Measurements from ENCODE around the gene ARFGEF3.

ARFGEF3 gene

DNA sequence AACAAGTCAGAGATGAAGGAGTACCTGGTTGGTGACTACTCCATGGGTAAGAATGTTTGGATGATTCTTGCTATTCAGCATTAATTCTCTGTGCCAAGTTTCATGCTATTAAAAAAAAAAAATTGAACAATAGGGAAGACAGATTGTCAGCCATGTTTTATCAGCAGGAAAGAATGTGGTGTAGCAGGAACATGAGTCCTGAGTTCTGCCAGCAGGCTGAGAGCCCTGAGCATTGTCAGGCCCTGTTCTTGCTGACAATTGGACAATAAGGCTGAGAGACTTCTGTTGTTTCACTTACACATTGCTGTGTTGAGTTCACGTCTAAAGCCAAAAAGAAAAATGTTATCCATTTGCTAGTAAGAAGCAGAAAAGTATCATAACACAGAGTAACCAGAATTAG lies 145.6 kb downstream of the ARFGEF3 start:
- no peak for DNase-seq (ENCODE audit: low read depth in 3 of 3, low spot score in 1 of 3)

- no peak for DNase-seq (ENCODE audit: low read depth in 3 of 3, low spot score in 1 of 3)
Observed at GRCh38 chr6:138307816-138308730, 146.3 kb downstream of the ARFGEF3 start.

DNA sequence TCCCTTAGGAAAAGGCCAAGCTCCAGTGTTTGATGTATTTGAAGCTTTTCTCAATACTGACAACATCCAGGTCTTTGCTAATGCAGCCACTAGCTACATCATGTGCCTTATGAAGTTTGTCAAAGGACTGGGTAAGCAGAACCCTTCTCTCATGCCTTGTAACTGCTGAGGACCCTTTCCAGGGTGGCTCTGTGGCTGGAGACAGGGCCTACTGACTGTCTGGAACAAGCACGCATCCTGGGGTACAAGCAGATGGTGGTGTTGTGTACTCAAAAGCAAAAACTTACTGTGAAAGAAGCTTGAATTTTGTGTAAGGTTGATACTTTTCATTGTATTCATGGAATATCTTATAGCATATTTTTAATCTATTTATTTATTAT lies 147.0 kb downstream of the ARFGEF3 start:
- DNase-seq (ENCODE audit: low read depth in 3 of 3, low spot score in 1 of 3), result no peak

- DNase-seq (ENCODE audit: low read depth in 3 of 3, low spot score in 1 of 3), result no peak
Observed at GRCh38 chr6:138309695-138310094, 148.0 kb downstream of the ARFGEF3 start.

DNA sequence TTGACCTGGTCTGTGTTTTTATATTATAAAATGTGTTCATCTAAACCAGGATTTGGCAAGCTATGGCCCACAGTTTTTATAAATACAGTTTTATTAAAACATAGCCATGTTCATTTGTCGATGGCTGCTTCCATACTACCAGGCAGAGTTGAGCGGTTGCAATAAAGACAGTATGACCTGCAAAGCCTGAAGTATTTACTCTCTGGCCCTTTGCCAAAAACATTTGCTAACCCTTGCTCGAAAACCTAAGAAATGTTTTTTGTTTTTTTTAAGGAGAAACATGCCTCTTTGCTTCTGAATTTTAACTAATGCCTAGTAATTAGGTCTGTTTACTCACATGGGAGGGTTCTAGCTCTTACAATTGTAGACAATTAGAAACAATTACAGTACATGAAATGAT lies 148.6 kb downstream of the ARFGEF3 start:
- no peak for DNase-seq (ENCODE audit: low read depth in 3 of 3, low spot score in 1 of 3)

- no peak for DNase-seq (ENCODE audit: low read depth in 3 of 3, low spot score in 1 of 3)
Observed at GRCh38 chr6:138310821-138311220, 149.1 kb downstream of the ARFGEF3 start.

GRCh38 chr6:138311268-138311667 lies 149.5 kb downstream of the ARFGEF3 start:
- DNase-seq (ENCODE audit: low read depth in 3 of 3, low spot score in 1 of 3), result no peak

- no peak for DNase-seq (ENCODE audit: low read depth in 3 of 3, low spot score in 1 of 3)
Observed at GRCh38 chr6:138318741-138319375, 157.1 kb downstream of the ARFGEF3 start.

GRCh38 chr6:138321934-138322333 lies 160.2 kb downstream of the ARFGEF3 start:
- DNase-seq (ENCODE audit: low read depth in 3 of 3, low spot score in 1 of 3), result no peak

GRCh38 chr6:138323821-138324220 lies 162.1 kb downstream of the ARFGEF3 start:
- no peak for DNase-seq (ENCODE audit: low read depth in 3 of 3, low spot score in 1 of 3)

DNA sequence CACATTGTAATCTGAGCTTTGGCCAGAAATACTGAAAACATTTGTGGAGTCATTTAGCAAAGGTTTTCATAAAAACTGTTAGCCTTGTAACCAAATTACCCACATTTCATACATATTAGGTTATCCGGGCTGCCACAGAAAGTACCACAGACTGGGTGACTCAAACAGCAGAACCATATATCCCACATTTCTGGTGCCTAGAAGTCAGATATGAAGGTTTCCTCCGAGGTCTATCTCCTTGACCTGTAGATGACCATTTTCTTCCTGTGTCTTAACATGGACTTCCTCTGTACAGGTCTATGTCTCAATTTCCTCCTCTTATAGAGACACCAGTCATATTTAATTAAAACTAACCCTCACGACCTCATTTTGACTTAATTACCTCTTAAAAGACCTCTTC lies 166.5 kb downstream of the ARFGEF3 start:
- no peak for DNase-seq (ENCODE audit: low read depth in 3 of 3, low spot score in 1 of 3)

DNA sequence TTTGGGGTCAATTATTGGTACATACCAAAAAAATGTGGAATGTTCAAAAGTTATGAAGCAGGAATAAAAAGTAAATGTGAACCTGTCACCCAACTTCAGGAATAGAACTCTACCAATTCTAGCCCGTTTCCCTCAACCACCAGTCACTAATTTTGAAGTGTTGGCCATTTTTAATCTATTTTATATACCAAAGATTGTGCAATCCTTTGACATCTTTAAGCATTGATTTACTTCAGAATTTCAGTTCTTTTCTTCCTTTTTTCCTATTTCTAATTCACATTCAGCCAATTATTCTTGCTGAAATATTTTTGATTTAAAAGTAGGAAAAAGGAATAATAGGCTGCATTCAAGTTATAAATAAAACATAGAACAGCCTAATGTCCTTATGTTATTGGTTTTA lies 169.0 kb downstream of the ARFGEF3 start:
- no peak for DNase-seq (ENCODE audit: low read depth in 3 of 3, low spot score in 1 of 3)

- DNase-seq (ENCODE audit: low read depth in 3 of 3, low spot score in 1 of 3), result no peak
Observed at GRCh38 chr6:138331444-138331843, 169.7 kb downstream of the ARFGEF3 start.

DNA sequence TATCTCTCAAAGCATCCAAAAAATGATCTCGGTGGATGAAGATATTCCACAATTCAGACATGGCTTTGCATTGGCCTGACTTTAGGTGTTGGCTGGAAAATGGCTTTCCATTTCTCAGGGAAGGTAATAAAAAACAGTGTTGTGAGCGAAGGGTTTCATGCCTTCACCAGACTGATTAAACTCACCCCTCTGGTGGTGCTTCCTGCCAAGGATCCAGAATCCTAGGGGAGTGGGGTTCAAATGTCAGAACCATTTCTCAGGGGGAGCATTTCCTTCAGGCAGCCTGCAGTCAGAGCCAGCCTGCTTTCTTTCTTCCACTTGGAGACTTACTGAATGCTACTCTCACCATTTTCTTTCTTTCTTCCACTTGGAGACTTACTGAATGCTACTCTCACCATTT lies 170.2 kb downstream of the ARFGEF3 start:
- DNase-seq (ENCODE audit: low read depth in 3 of 3, low spot score in 1 of 3), result no peak

DNA sequence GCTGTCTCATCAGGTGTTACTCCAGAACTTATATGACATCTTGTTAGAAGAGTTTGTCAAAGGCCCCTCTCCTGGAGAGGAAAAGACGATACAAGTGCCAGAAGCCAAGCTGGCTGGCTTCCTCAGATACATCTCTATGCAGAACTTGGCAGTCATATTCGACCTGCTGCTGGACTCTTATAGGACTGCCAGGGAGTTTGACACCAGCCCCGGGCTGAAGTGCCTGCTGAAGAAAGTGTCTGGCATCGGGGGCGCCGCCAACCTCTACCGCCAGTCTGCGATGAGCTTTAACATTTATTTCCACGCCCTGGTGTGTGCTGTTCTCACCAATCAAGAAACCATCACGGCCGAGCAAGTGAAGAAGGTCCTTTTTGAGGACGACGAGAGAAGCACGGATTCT lies 172.3 kb downstream of the ARFGEF3 start:
- no peak for DNase-seq (ENCODE audit: low read depth in 3 of 3, low spot score in 1 of 3)

DNA sequence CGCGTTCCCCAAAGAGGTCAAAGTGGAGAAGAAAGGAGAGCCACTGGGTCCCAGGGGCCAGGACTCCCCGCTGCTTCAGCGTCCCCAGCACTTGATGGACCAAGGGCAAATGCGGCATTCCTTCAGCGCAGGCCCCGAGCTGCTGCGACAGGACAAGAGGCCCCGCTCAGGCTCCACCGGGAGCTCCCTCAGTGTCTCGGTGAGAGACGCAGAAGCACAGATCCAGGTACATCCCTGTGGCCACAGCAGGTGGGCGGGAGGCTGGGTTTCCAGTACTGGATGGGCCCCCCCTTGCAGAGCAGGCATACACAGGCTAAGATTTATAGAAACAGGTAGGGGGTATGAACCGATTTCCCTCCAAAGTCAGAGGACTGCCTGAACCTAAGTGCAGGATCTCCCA lies 173.2 kb downstream of the ARFGEF3 start:
- DNase-seq (ENCODE audit: low read depth in 3 of 3, low spot score in 1 of 3), result no peak

GRCh38 chr6:138336221-138336620 lies 174.5 kb downstream of the ARFGEF3 start:
- DNase-seq (ENCODE audit: low read depth in 3 of 3, low spot score in 1 of 3), result no peak

DNA sequence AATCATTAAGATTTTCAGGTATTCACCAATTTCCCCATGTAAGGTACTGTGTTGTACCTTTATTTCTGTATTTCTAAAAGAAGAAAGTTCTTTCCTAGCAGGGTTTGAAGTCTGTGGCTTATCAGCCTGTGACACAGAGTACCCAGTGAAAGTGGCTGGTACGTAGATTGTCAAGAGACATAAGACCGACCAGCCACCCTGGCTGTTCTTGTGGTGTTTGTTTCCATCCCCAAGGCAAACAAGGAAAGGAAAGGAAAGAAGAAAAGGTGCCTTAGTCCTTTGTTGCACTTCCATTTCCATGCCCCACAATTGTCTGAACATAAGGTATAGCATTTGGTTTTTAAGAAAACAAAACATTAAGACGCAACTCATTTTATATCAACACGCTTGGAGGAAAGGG lies 175.3 kb downstream of the ARFGEF3 start:
- DNase-seq (ENCODE audit: low read depth in 3 of 3, low spot score in 1 of 3), result no peak

GRCh38 chr6:138339024-138339423 lies 177.3 kb downstream of the ARFGEF3 start:
- DNase-seq (ENCODE audit: low read depth in 3 of 3, low spot score in 1 of 3), result no peak

- no peak for DNase-seq (ENCODE audit: low read depth in 3 of 3, low spot score in 1 of 3)
Observed at GRCh38 chr6:138341176-138341575, 179.4 kb downstream of the ARFGEF3 start.

DNA sequence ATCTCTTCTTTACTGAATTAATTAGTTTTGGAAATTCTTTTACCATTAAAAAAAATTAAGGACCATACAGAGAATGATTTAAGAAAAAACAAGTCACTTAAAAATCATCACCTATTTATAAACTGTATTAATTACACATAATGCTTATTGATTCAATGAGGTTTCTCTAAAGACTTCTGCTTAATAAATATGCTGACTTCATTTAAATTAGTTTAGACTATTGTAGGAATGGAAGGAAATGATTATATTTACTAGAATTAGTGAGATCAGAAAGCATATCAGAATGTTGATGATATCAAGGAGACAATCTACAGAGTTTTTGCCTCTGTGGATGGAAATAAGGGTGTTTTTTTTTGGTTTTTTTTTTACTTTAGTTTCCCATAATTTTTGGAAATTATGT lies 181.4 kb downstream of the ARFGEF3 start:
- DNase-seq (ENCODE audit: low read depth in 3 of 3, low spot score in 1 of 3), result no peak

DNA sequence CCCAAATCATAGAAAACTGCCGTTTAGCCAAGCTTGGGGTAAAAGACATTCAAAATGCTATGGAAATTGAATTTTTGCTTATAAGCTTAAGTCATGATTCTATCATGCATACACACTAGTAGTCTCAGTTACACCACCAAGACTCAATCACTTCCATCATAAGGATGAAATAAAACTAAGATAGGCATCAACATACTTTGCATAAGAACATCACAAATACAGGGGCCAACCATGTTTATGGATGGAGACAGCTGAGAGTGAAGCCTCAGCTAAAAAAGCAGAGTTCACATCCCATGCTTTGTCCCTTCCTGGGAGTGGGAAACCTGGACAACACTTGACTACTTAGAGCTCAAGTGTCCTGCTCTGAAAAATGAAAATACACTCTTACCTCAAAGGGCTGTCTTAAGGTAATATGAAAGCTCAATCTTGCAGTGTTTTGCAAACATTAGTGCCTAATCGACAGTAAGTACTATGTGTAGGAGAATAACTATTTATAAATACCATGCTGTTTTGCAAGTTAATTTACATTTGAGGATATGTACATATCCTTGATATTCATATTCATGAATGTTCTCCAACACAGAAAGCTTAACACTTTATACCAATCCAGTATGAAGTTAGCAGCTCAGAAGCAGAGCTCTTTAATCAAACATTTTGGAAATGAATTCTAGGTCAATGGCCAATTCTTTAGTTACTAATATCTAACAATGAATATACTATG lies 184.0 kb downstream of the ARFGEF3 start:
- DNase-seq (ENCODE audit: low read depth in 3 of 3, low spot score in 1 of 3), result no peak

All from stimulated activated CD4-positive, alpha-beta T cell treated with anti-CD3 and anti-CD28 coated beads, TNF-alpha, amount 100 ng/mL, for 1 hour (primary cell).